Right renal pelvis (tissue), 4 donors: Measurements from ENCODE around the gene COX6A2. TPM values are rescaled to one million over a fixed set of nuclear protein-coding genes. Genes with fewer than 3 reads are reported as not detected.

ENCODE experiments used
- DNase-seq, 4 donors: peaks; one replicate each; pipeline ENCODE4 v3.0.0-alpha.2; 2013; ENCODE audit warnings: low read depth in 4 of 4, low spot score in 3 of 4, missing footprints in 1 of 4
- polyA plus RNA-seq, 4 donors: library from polyadenylated mRNA; unstranded; fragments of 120-200 nt; gene quantifications; one replicate each; pipeline ENCODE4 v1.2.1, GENCODE V29; 2013; ENCODE audit not compliant: insufficient read length in 4 of 4

The COX6A2 gene
- polyA plus RNA-seq, 4 donors, result 0.66 to 1.6 (median 0.77) TPM

GRCh38 chr16:31412750-31413149 lies 15.4 kb downstream of the COX6A2 start:
- no peak for DNase-seq

- no peak for DNase-seq
These were observed 16.9 kb downstream of the COX6A2 start for GRCh38 chr16:31411024-31411844.

- DNase-seq, result no peak
These were observed 18.1 kb downstream of the COX6A2 start for GRCh38 chr16:31410082-31410481.

DNA sequence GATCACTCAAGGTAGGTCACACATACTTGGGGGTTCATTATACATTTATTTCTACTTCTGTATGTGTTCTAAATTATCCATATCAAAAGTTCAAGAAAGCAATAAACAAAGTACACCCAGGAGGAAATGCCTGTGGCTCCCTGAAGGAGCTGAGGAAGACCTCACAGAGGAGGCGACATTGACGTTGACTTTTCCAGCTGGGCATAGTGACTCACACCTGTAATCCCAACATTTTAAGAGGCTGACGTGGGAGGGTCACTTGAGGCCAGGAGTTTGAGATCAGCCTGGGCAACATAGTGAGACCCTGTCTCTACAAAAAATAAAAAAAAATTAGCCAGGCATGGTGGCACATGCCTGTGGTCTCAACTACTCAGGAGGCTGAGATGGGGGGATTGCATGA lies 18.7 kb downstream of the COX6A2 start:
- no peak for DNase-seq

GRCh38 chr16:31407406-31407805 lies 20.8 kb downstream of the COX6A2 start:
- DNase-seq, result no peak

DNA sequence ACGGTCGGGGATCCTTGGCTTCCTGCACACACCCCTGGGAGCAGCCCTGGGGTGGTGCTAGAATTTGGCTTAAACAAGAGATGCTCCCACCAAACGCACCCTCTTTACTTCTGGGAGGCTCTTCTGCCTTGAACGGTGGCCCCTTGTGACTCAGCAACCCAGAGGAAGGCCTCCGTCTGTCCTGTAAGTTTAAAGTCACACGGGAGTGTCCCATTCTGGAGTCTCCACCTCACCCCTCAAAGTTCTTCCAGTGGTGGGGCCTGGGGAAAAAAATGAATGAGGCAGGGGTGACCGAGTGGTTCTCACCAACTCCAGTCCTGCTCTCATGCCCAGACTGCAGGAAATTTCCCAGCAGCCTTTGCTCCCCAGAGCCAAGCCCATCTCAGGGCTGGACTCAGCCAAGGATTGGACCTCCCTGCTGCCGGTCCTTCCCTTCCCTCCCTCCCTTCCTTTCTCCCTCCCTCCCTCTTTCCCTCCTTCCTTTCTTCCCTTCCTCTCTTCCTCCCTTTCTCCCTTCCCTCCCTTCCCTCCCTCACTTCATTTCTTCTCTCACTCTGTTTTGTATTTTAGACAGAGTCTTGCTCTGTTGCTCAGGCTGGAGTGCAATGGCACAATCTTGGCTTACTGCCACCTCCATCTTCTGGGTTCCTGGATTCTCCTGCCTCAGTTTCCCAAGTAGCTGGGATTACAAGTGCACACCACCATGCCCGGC lies 23.7 kb downstream of the COX6A2 start:
- DNase-seq, result no peak

DNA sequence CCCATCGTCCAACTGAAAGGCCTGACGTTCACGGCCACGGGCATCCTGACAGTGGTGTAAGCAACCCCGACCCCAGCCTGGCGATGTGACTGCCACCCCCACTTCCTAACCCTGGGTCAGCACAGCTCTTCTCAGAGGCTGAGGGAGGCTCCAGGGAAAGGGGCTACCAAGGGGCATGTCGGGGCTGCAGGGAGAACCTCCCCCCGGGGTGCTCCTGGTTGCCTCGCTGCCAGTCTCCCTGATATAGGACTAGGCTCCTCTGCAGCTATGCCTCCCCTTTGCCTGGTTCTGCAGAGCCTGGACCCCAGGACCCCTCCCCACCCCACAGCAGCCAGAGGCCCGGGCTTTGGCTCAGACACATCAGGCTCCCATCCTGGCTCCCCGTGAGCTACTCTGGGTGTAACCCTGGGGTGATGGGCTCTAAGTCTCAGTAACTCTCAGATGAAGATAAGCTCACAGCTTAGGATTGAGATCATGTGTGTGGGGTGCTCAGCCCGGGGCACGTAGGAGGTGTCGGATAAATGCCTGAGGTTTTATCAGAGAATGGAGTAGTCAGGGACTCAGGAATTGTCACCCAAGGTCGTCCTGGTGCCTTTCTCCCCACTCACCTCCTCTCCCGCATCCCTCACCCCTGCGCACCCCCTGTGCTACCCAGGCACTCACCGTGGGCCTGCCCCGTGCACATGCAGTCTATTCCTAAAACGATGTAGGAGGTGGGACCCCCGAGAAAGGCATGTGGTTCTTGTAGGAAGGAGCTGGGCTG lies 24.4 kb downstream of the COX6A2 start:
- DNase-seq, result no peak

- DNase-seq, result no peak
These were observed 25.5 kb downstream of the COX6A2 start for GRCh38 chr16:31402687-31403086.

- DNase-seq, result no peak
These were observed 26.7 kb downstream of the COX6A2 start for GRCh38 chr16:31401436-31401835.

- DNase-seq, result no peak
These were observed 28.0 kb downstream of the COX6A2 start for GRCh38 chr16:31400191-31400590.

GRCh38 chr16:31397701-31398100 lies 30.5 kb downstream of the COX6A2 start:
- DNase-seq, result no peak

DNA sequence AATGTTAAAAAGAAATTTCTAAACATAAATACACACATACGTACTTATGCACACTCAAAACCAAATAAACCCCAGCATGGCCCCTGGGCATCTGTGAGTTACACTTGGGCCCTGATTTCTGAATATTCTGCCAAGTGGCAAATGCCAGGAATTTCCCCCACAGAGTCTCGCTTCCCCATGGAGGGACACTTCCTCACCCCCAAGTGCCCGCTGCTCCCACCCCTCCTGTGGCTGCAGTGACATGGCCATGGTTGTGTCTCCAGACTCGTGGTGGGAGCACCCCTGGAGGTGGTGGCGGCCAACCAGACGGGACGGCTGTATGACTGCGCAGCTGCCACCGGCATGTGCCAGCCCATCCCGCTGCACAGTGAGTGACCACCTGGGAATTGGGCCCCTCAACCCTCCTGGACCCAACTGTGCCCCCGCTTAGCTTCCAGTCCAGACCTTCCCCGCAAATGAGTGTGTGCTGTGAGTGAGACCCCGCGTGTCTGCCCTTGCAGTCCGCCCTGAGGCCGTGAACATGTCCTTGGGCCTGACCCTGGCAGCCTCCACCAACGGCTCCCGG lies 31.0 kb downstream of the COX6A2 start:
- DNase-seq, result no peak

- DNase-seq, result no peak
These were observed 32.5 kb downstream of the COX6A2 start for GRCh38 chr16:31395647-31396046.

- no peak for DNase-seq
These were observed 35.1 kb downstream of the COX6A2 start, which contains the start of gene ITGAD for GRCh38 chr16:31393056-31393455. Gene ITGAD, plus strand, starts transcription at chr16:31393335. Its CDS starts 26 bp downstream, at chr16:31393361.

DNA sequence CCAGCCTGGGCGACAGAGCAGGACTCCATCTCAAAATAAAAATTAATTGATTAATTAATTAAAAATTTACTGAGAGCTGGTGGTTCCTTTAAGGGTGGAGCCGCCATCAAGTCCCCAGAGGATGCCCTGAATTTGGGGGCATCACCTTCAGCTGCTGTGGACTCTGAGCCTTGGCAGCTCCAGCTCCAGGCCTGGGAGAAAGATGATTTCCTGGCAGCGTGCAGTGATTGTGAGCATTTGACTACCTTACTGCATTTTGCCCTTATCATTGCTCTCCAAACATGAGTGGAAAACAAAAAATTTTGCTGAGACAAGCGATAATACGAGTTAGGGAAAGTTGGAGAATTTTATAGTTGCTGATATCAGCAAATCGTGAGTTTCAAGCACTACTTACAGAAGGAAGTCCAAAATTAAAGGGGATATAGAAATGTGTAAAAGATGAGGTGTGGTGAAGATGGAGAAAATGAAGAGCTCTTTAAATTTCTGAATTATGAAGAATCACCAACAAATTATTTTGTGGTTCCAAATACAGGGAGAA lies 37.6 kb downstream of the COX6A2 start:
- no peak for DNase-seq

DNA sequence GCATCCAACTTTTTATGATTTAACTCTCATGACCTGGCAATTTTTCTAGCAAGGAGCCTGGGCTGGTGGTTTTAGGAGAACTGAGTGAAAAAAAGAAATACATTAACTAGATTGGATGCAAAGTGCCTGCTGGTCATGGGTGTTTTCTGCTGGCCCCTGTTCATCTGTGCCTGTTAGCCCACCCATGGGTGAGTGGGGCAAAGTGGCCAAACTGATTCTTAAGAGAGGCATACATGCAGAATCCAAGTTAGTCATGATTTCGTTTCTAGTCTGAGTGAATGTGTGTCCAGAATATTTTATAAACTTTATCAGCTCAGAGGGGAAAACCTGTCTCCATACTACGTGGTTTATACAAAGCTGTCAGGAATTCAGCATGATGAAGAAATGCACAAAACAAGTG lies 39.6 kb downstream of the COX6A2 start:
- no peak for DNase-seq

DNA sequence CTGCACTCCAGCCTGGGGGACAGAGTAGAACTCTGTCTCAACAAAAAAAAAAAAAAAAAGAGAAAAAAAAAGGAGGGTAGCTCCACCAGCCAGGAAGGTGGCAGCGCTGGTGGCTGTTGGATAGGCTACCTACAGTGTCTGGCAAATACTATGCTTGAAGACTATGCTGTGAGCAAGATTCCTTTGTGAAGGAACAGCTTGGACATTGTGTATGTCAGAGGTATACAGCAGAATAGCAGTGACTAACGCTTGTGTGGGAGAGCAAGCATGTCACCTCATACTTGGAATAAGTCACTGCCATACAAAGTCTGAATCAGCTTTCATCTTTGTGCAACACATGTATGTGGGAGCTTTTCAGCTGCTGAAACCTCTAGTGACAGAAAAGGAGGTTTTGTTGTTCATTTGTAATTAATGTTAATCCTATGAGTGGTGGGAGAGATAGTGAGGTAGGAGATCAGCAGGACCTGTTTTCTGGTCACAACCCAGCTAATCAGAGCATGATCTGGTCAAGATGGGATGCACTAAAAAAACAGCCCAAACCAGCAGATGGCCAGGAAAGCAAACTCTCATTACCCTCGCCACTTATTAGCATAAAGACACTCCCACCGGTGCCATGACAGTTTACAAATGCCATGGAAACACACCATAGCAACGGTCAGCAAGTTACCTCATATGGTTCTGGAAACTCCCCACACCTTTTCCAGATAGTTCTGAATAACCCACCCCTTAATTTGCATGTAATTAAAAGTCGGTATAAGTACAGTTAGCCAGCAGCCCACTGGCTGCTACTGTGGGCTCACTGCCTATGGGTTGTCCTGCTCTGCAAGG lies 41.8 kb downstream of the COX6A2 start:
- peak in 1 of 4 donors; percentile 4 for DNase-seq

- DNase-seq, result no peak
These were observed 42.5 kb downstream of the COX6A2 start for GRCh38 chr16:31385680-31386079.

DNA sequence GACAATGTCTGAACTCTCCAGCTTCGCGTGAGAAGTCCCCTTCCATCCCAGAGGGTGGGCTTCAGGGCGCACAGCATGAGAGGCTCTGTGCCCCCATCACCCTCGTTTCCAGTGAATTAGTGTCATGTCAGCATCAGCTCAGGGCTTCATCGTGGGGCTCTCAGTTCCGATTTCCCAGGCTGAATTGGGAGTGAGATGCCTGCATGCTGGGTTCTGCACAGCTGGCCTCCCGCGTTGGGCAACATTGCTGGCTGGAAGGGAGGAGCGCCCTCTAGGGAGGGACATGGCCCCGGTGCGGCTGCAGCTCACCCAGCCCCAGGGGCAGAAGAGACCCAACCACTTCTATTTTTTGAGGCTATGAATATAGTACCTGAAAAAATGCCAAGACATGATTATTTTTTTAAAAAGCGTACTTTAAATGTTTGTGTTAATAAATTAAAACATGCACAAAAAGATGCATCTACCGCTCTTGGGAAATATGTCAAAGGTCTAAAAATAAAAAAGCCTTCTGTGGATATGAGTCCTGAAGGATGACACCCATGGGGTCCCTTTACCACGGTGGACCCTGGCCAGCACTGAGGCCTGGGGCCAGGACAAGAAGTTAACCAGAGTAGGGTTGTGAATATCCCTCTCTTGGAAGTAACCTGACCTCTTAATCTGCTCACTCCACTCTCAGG lies 45.5 kb downstream of the COX6A2 start:
- peak in 3 of 4 donors; percentile 12 to 20 (median 13) for DNase-seq
